ENCODE results near the gene TLR5.

DNA sequence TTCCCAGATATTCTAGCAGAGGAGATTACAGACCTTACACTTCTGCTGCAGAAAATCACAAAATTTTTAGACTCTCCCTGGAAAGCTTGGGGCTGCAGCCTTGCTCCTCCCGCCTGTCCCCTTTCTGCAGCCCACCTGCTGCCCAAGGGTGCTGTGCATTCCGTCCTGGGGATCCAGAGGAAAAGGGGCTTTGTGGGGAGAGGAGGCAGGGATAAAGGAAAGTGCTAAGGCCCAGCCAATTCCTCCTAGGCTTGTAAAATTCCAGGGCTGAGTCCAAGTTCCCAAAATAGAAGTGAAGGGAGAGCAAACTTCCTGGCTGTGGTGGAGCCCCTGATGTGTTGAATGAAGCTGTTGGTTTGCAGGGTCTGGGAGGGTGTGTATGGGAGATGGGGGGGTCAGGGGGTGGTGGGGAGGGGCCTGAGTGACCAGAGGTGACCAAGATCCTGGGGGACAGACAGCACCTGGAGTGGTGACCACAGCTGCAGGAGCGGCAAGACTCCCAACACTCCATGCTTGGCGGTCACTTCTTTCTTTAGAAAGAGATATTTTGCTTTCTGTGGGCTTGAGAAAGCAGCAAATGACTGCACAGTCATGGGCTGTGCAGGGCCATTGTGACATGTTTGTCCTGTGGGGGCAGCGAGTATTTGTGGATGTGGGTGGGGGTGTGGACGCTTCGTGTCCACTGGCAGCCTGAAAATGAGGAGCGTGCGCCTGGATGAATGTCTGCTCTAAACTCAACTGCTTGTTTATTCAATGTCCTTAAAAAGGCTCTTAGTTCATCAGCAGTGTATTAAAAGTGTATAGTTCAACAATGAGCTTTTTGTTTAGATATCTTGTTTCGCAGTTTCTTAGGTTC is 68.4 kb downstream of the TLR5 start:
- TF ChIP-seq, protein P1, sequence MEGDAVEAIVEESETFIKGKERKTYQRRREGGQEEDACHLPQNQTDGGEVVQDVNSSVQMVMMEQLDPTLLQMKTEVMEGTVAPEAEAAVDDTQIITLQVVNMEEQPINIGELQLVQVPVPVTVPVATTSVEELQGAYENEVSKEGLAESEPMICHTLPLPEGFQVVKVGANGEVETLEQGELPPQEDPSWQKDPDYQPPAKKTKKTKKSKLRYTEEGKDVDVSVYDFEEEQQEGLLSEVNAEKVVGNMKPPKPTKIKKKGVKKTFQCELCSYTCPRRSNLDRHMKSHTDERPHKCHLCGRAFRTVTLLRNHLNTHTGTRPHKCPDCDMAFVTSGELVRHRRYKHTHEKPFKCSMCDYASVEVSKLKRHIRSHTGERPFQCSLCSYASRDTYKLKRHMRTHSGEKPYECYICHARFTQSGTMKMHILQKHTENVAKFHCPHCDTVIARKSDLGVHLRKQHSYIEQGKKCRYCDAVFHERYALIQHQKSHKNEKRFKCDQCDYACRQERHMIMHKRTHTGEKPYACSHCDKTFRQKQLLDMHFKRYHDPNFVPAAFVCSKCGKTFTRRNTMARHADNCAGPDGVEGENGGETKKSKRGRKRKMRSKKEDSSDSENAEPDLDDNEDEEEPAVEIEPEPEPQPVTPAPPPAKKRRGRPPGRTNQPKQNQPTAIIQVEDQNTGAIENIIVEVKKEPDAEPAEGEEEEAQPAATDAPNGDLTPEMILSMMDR (IDR thresholded peaks at IDR 0.05; ENCODE audit: insufficient read depth, low read length, poor library complexity, severe bottlenecking), result no peak
- no peak for TF ChIP-seq EZH2phosphoT487 (conservative IDR thresholded peaks at IDR 0.05; ENCODE audit: low read length)

Measured in SU-DHL-6 (cell line).